NT2/D1 (cell line): Measurements from ENCODE around the gene TMEM254.

Source experiments
- DNase-seq: peaks from one replicate; pipeline ENCODE4 v3.0.0-alpha.2; 2011; ENCODE audit warnings: low read depth, low spot score
- H3K27me3 ChIP-seq: 2 replicates; pipeline ENCODE4 v1.6.0; 2011; ENCODE audit warnings: mild to moderate bottlenecking; ENCODE audit not compliant: insufficient read length, insufficient read depth
- H3K36me3 ChIP-seq: 2 replicates; pipeline ENCODE4 v1.6.1; 2011; ENCODE audit warnings: mild to moderate bottlenecking, low read length, mixed read lengths; ENCODE audit not compliant: insufficient read depth, insufficient read length
- H3K4me1 ChIP-seq: 2 replicates; pipeline ENCODE4 v1.5.1; 2011; ENCODE audit not compliant: insufficient read depth, insufficient read length
- H3K4me3 ChIP-seq: 2 replicates; pipeline ENCODE4 v1.5.1; 2011; ENCODE audit warnings: low read depth; ENCODE audit not compliant: insufficient read length
- H3K9ac ChIP-seq: 2 replicates; pipeline ENCODE4 v1.6.0; 2011; ENCODE audit warnings: low read depth; ENCODE audit not compliant: insufficient read length
- H3K9me3 ChIP-seq: 2 replicates; pipeline ENCODE4 v1.5.1; 2011; ENCODE audit warnings: mild to moderate bottlenecking, low read length; ENCODE audit not compliant: insufficient read depth
- SUZ12 ChIP-seq: IDR thresholded peaks from 2 replicates; pipeline ENCODE4 v1.6.1; 2011; ENCODE audit not compliant: insufficient read length, insufficient read depth; ENCODE audit errors: extremely low read depth
- YY1 ChIP-seq: IDR thresholded peaks from 2 replicates; pipeline ENCODE4 v1.6.1; 2011; ENCODE audit not compliant: insufficient read length, insufficient read depth
- ZNF274 ChIP-seq: IDR thresholded peaks from 2 replicates; pipeline ENCODE4 v1.6.1; 2011; ENCODE audit warnings: mild to moderate bottlenecking, low read depth, low read length

Gene TMEM254

DNA sequence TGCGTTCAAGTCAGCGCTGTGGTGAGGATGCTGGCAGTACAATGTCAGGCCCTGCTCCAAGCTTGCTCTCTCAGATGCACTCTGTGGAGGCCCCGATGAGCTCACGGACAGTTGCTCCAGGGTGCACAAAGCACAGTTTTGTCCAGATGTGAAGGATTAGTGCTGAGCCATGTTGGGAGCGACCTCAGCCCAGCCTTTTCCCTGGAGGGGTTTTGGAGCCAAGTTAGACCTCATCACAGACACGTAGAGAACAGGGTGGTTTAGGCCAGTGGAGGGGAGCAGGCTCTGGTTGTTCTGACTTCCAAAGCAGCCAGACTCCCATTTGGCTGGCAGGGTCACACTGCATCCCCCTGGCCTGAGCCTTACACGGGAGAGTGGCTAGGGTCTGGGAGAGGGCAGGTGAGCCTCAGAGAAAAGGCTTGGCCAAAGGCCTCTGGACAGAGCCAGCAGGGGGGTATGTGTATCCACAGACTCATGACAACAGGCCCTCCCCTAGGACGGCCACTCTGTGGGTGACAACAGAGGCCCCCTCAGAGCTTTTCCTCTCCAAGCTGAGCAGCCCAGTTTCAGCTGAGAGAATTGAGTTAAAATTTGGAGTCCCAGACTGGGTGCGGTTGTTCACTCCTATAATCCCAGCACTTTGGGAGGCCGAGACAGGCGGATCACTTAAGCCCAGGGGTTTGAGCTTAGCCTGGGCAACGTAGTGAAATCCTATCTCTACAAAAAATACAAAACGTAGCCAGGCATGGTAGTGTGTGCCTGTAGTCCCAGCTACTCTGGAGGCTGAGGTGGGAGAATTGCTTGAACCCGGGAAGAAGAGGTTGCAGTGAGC is 58.8 kb downstream of the TMEM254 start:
- DNase-seq, result no peak
- Histone ChIP-seq H3K9me3 (no peaks in the 10 kb centered on the region), H3K36me3 (no peaks in the 10 kb centered on the region), H3K4me3 (no peak overlapping the region), H3K9ac (no peak overlapping the region), H3K27me3 (peaks cover 19% of the 10 kb centered on the region), H3K4me1 (peaks cover 2% of the 10 kb centered on the region)
- TF ChIP-seq SUZ12, result no peak

DNA sequence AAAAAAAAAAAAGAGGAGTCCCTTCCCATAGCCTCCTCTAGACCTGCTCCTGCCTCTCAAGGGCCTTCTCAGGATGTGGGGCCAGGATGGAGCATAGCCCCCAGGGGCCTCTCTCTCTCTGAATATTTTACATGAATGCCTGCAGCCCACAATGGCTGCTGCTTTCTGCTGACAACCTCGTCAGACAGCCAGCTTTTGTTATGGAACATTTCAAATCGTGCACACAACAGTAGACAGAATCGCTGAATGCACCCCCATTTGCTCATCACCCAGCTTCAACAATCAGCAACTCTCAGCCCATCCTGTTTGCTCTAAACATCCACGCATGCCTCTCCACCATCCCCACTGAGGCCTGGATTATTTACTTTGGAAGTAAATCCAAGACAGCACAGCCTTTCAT is 59.5 kb downstream of the TMEM254 start:
- H3K27me3 ChIP-seq, result peaks cover 12% of the 10 kb centered on the region
- TF ChIP-seq SUZ12, result no peak
- TF ChIP-seq ZNF274, result no peak
- no peak for TF ChIP-seq YY1
- DNase-seq, result no peak

DNA sequence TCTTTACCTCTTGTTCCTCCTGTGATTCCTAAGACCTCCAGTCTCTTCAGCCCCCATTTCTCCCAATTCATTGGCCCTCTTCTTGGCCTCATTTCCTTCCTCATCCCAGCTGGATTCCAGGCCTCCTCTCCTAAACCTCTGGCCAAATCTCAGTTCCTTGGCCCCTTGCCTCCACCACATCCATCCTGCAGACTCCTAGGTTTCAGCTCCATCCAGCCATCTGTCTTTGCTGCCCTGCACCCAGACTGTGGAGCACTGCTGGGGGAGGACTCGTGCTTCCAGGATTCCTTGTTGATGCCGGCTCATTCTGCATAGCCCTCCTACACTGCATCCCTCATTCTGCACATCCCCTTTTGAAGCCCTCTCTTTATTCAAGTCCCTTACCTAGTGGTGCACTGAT is 60.8 kb downstream of the TMEM254 start:
- no peak for DNase-seq
- no peaks in the 10 kb centered on the region for H3K9me3 ChIP-seq
- H3K4me3 ChIP-seq, result no peak overlapping the region
- H3K4me1 ChIP-seq, result peaks cover 2% of the 10 kb centered on the region
- H3K9ac ChIP-seq, result no peak overlapping the region
- H3K27me3 ChIP-seq, result no peaks in the 10 kb centered on the region
- no peaks in the 10 kb centered on the region for H3K36me3 ChIP-seq
- no peak for TF ChIP-seq SUZ12
- TF ChIP-seq YY1, result no peak
- TF ChIP-seq ZNF274, result no peak

More for the DNA sequence above, 59.5 kb downstream of the TMEM254 start:
- H3K4me3 ChIP-seq, result no peak overlapping the region
- H3K4me1 ChIP-seq, result peaks cover 2% of the 10 kb centered on the region
- H3K36me3 ChIP-seq, result no peaks in the 10 kb centered on the region
- no peaks in the 10 kb centered on the region for H3K9me3 ChIP-seq
- H3K9ac ChIP-seq, result no peak overlapping the region

GRCh38 chr10:80140251-80140650 is 61.8 kb downstream of the TMEM254 start:
- DNase-seq, result no peak
- no peak overlapping the region for H3K4me3 ChIP-seq
- H3K27me3 ChIP-seq, result no peaks in the 10 kb centered on the region
- H3K36me3 ChIP-seq, result no peaks in the 10 kb centered on the region
- H3K9ac ChIP-seq, result no peak overlapping the region
- H3K9me3 ChIP-seq, result no peaks in the 10 kb centered on the region
- H3K4me1 ChIP-seq, result peaks cover 2% of the 10 kb centered on the region
- no peak for TF ChIP-seq YY1
- no peak for TF ChIP-seq SUZ12
- no peak for TF ChIP-seq ZNF274

DNA sequence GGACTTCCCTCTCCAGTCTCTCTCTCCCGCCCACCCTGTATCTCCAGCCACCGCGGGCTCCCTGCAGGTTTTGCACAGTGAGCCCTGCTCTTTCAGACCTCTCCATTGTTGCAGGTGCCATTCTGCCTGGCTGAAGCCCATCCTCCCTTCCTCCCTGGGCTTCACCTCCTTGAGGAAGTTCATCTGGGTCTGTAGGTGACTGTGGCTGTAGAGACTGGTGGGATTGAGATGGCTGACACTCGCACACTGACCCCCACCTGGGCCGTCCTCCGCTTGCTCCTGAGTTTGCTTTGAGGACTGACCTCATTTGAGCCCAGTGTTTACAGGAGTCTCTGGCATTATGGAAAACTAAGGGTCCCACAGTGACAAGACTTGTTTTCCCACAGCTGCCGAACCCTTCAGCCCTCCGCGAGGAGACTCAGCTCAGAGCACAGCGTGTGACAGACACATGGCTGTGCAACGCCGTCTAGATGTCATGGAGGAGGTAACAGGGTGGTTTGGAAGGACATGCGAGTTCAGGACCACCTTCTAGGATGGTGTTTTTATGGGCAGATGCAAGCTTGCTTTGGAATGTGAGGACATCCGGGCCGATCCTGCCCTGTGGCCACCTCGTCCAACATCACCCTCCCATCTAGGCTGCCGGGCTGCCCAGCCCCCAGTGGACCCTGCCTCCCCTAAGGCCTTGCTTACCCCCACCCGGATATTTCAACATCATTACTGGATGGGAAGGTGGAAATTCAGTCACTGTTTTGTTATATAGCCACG is 63.4 kb downstream of the TMEM254 start:
- H3K36me3 ChIP-seq, result no peaks in the 10 kb centered on the region
- H3K4me1 ChIP-seq, result peaks cover 2% of the 10 kb centered on the region
- no peak for DNase-seq
- no peaks in the 10 kb centered on the region for H3K27me3 ChIP-seq
- no peak overlapping the region for H3K4me3 ChIP-seq
- no peak overlapping the region for H3K9ac ChIP-seq
- no peaks in the 10 kb centered on the region for H3K9me3 ChIP-seq
- TF ChIP-seq SUZ12 (no peak), ZNF274 (no peak), YY1 (no peak)
